GM21576 (cell line): Measurements from ENCODE around the gene TIMM9.
A peak's percentile ranks its signal among the peaks of the same experiment; 100 is the strongest.
"Not testable (repeated sequence)": the region's sequence is repeated elsewhere in the genome, so short reads cannot be mapped to it uniquely, and the experiment has no call there.

Experiments
- ATAC-seq: cut with Tn5 transposase; IDR thresholded peaks from one replicate; pipeline ENCODE4 v1.9.1; 2021; ENCODE audit warnings: mild to moderate bottlenecking, moderate library complexity; ENCODE audit not compliant: unreplicated experiment

Gene TIMM9

GRCh38 chr14:58398895-58399294 is 28.4 kb downstream of the TIMM9 start:
- no peak for ATAC-seq

- ATAC-seq = no peak
Measured at GRCh38 chr14:58398495-58398894, 28.8 kb downstream of the TIMM9 start.

GRCh38 chr14:58397156-58397555 is 30.2 kb downstream of the TIMM9 start:
- ATAC-seq = no peak

- peak; percentile 92 for ATAC-seq
Measured at GRCh38 chr14:58395812-58396788, 31.2 kb downstream of the TIMM9 start, which contains the start of gene TOMM20L. TOMM20L (plus strand) TSS chr14:58395930; CDS start chr14:58395958, 28 bp downstream.

- no peak for ATAC-seq
Measured at GRCh38 chr14:58395562-58395811, 31.8 kb downstream of the TIMM9 start.

GRCh38 chr14:58390830-58391229 is 36.5 kb downstream of the TIMM9 start:
- no peak for ATAC-seq

- no peak for ATAC-seq
Measured at GRCh38 chr14:58376791-58377190, 50.5 kb downstream of the TIMM9 start.

GRCh38 chr14:58368956-58369355 is 58.4 kb downstream of the TIMM9 start:
- ATAC-seq = no peak

- no peak for ATAC-seq
Measured at GRCh38 chr14:58367296-58367695, 60.0 kb downstream of the TIMM9 start.

- ATAC-seq = no peak
Measured at GRCh38 chr14:58364316-58364715, 63.0 kb downstream of the TIMM9 start.

GRCh38 chr14:58362798-58363412 is 64.4 kb downstream of the TIMM9 start:
- no peak for ATAC-seq

- ATAC-seq = not testable (repeated sequence)
Measured at GRCh38 chr14:58362272-58362671, 65.1 kb downstream of the TIMM9 start.
